ENCODE data around the gene CEP170B. TPM values are rescaled to one million over a fixed set of nuclear protein-coding genes. Genes with fewer than 3 reads are reported as not detected.
"Not testable (repeated sequence)": the region's sequence is repeated elsewhere in the genome, so short reads cannot be mapped to it uniquely, and the experiment has no call there.

Gene CEP170B
- total and polyA plus RNA-seq, 2 donors (not counting 1 experiment from before 2014, with no cell fraction given), result 4.0 to 13.9 TPM

DNA sequence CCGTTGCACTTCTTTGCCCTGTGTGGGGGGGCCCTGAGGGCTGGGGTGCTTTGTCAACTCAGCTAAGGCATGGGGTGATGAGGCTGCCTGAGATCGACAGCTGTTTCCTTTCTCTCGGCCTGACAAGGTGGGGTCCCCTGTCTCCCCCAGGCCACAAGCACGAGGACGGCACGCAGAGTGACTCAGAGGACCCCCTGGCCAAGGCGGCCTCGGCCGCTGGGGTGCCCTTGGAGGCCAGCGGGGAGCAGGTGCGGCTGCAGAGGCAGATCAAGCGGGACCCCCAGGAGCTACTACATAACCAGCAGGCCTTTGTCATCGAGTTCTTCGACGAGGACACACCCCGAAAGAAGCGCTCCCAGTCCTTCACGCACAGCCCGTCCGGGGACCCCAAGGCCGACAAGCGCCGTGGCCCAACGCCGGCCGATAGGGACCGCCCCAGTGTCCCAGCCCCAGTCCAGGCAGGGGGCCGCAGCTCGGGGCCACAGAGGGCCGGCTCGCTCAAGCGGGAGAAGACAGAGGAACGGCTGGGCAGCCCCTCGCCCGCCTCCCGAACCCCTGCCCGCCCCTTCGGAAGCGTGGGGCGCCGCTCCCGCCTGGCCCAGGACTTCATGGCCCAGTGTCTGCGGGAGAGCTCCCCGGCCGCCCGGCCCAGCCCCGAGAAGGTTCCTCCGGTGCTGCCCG lies 18.8 kb downstream of the CEP170B start:
- H3K4me3 ChIP-seq (replicated peaks in 1 of 4; ENCODE audit: control extremely low read depth in 1 of 4, insufficient read depth in 1 of 4, low read depth in 3 of 4, low read length in 4 of 4), result no peak overlapping the region
- no peak for TF ChIP-seq EZH2 (IDR thresholded peaks at IDR 0.05; ENCODE audit: low read length, missing control alignments)
- TF ChIP-seq, protein P1, sequence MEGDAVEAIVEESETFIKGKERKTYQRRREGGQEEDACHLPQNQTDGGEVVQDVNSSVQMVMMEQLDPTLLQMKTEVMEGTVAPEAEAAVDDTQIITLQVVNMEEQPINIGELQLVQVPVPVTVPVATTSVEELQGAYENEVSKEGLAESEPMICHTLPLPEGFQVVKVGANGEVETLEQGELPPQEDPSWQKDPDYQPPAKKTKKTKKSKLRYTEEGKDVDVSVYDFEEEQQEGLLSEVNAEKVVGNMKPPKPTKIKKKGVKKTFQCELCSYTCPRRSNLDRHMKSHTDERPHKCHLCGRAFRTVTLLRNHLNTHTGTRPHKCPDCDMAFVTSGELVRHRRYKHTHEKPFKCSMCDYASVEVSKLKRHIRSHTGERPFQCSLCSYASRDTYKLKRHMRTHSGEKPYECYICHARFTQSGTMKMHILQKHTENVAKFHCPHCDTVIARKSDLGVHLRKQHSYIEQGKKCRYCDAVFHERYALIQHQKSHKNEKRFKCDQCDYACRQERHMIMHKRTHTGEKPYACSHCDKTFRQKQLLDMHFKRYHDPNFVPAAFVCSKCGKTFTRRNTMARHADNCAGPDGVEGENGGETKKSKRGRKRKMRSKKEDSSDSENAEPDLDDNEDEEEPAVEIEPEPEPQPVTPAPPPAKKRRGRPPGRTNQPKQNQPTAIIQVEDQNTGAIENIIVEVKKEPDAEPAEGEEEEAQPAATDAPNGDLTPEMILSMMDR (conservative IDR thresholded peaks at IDR 0.05 in 1 of 2, IDR thresholded peaks at IDR 0.05 in 1 of 2; ENCODE audit: low read depth in 1 of 2, low read length in 2 of 2), result no peak
- H3K27me3 ChIP-seq (ENCODE audit: control insufficient read depth, insufficient read depth, low read length), result no peaks in the 10 kb centered on the region
- no peak for DNase-seq (ENCODE audit: low read depth in 2 of 2)
- no peak overlapping the region for H3K4me2 ChIP-seq (ENCODE audit: extremely low read depth, insufficient read depth, low read length)
- no peaks in the 10 kb centered on the region for H3K79me2 ChIP-seq (ENCODE audit: control insufficient read depth, insufficient read depth, low read length)
- H2AFZ ChIP-seq (ENCODE audit: low read length), result no peak overlapping the region
- no peaks in the 10 kb centered on the region for H4K20me1 ChIP-seq (ENCODE audit: control insufficient read depth, extremely low read depth, insufficient read depth, low read length)
- no peak overlapping the region for H3K27ac ChIP-seq (ENCODE audit: insufficient read depth, low read length)
- H3K9me3 ChIP-seq (ENCODE audit: control insufficient read depth, insufficient read depth, low read depth, low read length), result no peaks in the 10 kb centered on the region
- peaks cover 23% of the 10 kb centered on the region for H3K36me3 ChIP-seq (ENCODE audit: control insufficient read depth, insufficient read depth, low read length)
- no peak overlapping the region for H3K9ac ChIP-seq (ENCODE audit: insufficient read depth, low read length)
- no peaks in the 10 kb centered on the region for H3K4me1 ChIP-seq (ENCODE audit: control insufficient read depth, extremely low read depth, insufficient read depth, low read length)

DNA sequence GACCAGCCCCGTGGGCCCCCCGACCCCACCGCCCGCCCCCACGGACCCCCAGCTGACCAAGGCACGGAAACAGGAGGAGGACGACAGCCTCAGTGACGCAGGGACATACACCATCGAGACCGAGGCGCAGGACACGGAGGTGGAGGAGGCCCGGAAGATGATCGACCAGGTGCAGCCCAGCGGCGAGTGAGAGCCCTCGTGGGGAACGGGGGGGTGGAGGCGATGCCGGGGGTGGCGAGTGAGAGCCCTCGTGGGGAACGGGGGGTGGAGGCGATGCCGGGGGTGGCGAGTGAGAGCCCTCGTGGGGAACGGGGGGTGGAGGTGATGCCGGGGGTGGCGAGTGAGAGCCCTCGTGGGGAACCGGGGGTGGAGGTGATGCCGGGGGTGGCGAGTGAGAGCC lies 19.3 kb downstream of the CEP170B start:
- H2AFZ ChIP-seq (ENCODE audit: low read length); H3K4me2 ChIP-seq (ENCODE audit: extremely low read depth, insufficient read depth, low read length); H3K9me3 ChIP-seq (ENCODE audit: control insufficient read depth, insufficient read depth, low read depth, low read length); DNase-seq (ENCODE audit: low read depth in 2 of 2); H3K79me2 ChIP-seq (ENCODE audit: control insufficient read depth, insufficient read depth, low read length); H3K9ac ChIP-seq (ENCODE audit: insufficient read depth, low read length); H3K27ac ChIP-seq (ENCODE audit: insufficient read depth, low read length); H3K4me1 ChIP-seq (ENCODE audit: control insufficient read depth, extremely low read depth, insufficient read depth, low read length); H4K20me1 ChIP-seq (ENCODE audit: control insufficient read depth, extremely low read depth, insufficient read depth, low read length); H3K27me3 ChIP-seq (ENCODE audit: control insufficient read depth, insufficient read depth, low read length); H3K4me3 ChIP-seq (replicated peaks in 1 of 4; ENCODE audit: control extremely low read depth in 1 of 4, insufficient read depth in 1 of 4, low read depth in 3 of 4, low read length in 4 of 4): not testable (repeated sequence)
- H3K36me3 ChIP-seq (ENCODE audit: control insufficient read depth, insufficient read depth, low read length), result peaks cover 23% of the 10 kb centered on the region

DNA sequence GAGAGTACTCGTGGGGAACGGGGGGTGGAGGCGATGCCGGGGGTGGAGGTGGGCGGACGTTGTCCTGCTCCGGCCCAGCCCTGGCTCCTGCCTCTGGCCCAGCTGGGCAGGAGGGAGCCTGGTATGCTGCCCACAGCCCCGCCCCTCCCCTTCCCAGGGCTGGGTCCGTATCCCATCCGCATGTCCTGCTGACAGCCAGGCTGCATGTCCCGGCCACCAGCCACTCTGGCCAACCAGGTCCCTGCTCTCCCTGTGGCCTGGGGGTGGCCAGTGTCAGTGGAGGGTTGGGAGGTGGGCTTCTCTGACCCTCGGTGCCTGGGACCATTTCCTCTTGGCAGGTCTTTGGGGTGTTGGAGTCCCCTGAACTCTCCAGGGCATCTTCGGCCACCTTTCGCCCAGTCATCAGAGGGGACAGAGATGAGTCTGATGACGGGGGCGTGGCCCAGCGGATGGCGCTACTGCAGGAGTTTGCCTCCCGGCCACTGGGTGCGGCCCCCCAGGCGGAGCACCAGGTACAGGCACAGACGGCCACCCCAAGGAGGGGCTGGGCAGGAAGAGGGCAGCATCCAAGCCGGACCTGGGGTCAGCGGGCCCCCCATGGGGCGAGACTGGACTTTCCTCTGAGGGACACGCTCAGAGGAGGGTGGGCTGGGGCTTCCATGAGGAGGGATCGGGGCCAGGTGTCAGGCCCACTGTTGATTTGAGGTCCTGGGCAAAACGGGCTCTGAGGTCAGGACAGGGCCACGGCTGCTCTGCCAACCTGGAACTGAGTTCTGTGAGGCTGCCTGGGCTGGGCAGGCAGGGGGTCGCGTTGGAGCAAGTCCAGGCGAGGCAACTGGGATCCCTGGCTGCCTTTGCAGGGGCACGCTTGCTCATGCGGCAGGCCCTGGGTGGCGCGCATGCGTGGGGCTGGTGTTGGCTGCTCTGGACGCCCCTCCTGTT lies 20.2 kb downstream of the CEP170B start:
- DNase-seq (ENCODE audit: low read depth in 2 of 2), result no peak
- no peak overlapping the region for H3K27ac ChIP-seq (ENCODE audit: insufficient read depth, low read length)
- H3K4me3 ChIP-seq (replicated peaks in 1 of 4; ENCODE audit: control extremely low read depth in 1 of 4, insufficient read depth in 1 of 4, low read depth in 3 of 4, low read length in 4 of 4), result no peak overlapping the region
- H3K79me2 ChIP-seq (ENCODE audit: control insufficient read depth, insufficient read depth, low read length), result no peaks in the 10 kb centered on the region
- H3K4me2 ChIP-seq (ENCODE audit: extremely low read depth, insufficient read depth, low read length), result no peak overlapping the region
- H3K27me3 ChIP-seq (ENCODE audit: control insufficient read depth, insufficient read depth, low read length), result no peaks in the 10 kb centered on the region
- no peak overlapping the region for H3K9ac ChIP-seq (ENCODE audit: insufficient read depth, low read length)
- no peaks in the 10 kb centered on the region for H3K4me1 ChIP-seq (ENCODE audit: control insufficient read depth, extremely low read depth, insufficient read depth, low read length)
- no peaks in the 10 kb centered on the region for H4K20me1 ChIP-seq (ENCODE audit: control insufficient read depth, extremely low read depth, insufficient read depth, low read length)
- H3K9me3 ChIP-seq (ENCODE audit: control insufficient read depth, insufficient read depth, low read depth, low read length), result no peaks in the 10 kb centered on the region
- peaks cover 23% of the 10 kb centered on the region for H3K36me3 ChIP-seq (ENCODE audit: control insufficient read depth, insufficient read depth, low read length)
- H2AFZ ChIP-seq (ENCODE audit: low read length), result no peak overlapping the region
- TF ChIP-seq, protein P1 (conservative IDR thresholded peaks at IDR 0.05 in 1 of 2, IDR thresholded peaks at IDR 0.05 in 1 of 2; ENCODE audit: low read depth in 1 of 2, low read length in 2 of 2), result no peak
- no peak for TF ChIP-seq EZH2 (IDR thresholded peaks at IDR 0.05; ENCODE audit: low read length, missing control alignments)

Measured in fibroblast of lung (primary cell).